WTC11 (cell line): Measurements from ENCODE around the gene PANK4. TPM values are rescaled to one million over a fixed set of nuclear protein-coding genes. Genes with fewer than 3 reads are reported as not detected.

Source experiments
- ATAC-seq: fragments of 200-7000 bp; cut with Tn5 transposase; 2 replicates; pipeline ENCODE4 v1.10.0; 2021; ENCODE audit warnings: mild to moderate bottlenecking, moderate library complexity
- CTCF ChIA-PET: fragments of 300-600 bp; sonication (Branson Sonifier 250); formaldehyde crosslinking; loops from one replicate; lab custom pipeline; 2021; ENCODE audit warnings: antibody characterized with exemption; lab: Charles Lee
- POLR2A ChIA-PET: fragments of 350-600 bp; sonication (Branson Sonifier 250); formaldehyde crosslinking; loops from one replicate; lab custom pipeline; 2021; ENCODE audit warnings: antibody characterized with exemption; lab: Charles Lee
- DNase-seq: peaks from one replicate; pipeline ENCODE4 v3.0.0; 2021; ENCODE audit warnings: low spot score
- H3K27ac Mint-ChIP-seq: 2 replicates; pipeline ENCODE4 v1.8.0; 2021; ENCODE audit warnings: mixed read lengths
- H3K27me3 Mint-ChIP-seq: 2 replicates; pipeline ENCODE4 v1.8.0; 2021; ENCODE audit warnings: low read depth, mild to moderate bottlenecking, moderate library complexity, mixed read lengths
- H3K36me3 Mint-ChIP-seq: 2 replicates; pipeline ENCODE4 v1.8.0; 2021; ENCODE audit warnings: mixed read lengths
- H3K4me1 Mint-ChIP-seq: 2 replicates; pipeline ENCODE4 v1.8.0; 2022; ENCODE audit warnings: mixed read lengths
- H3K4me3 Mint-ChIP-seq: 2 replicates; pipeline ENCODE4 v1.8.0; 2021; ENCODE audit warnings: mild to moderate bottlenecking, moderate library complexity, mixed read lengths
- H3K9me3 Mint-ChIP-seq: 2 replicates; pipeline ENCODE4 v1.8.0; 2021; ENCODE audit warnings: mixed read lengths
- CBFB ChIP-seq: sonication (generic); formaldehyde crosslinking; IDR thresholded peaks from 2 replicates; pipeline ENCODE4 v1.8.1; 2022; ENCODE audit warnings: mild to moderate bottlenecking, low read depth, missing genetic modification reagents
- ETV6 ChIP-seq: sonication (generic); formaldehyde crosslinking; IDR thresholded peaks from 2 replicates; pipeline ENCODE4 v1.8.1; 2022; ENCODE audit warnings: mild to moderate bottlenecking, missing genetic modification reagents
- GTF2I ChIP-seq: fragments of 250-450 bp; sonication (Bioruptor Pico); conservative IDR thresholded peaks from 2 replicates; pipeline ENCODE4 v1.4.0; 2021; ENCODE audit warnings: mild to moderate bottlenecking
- HMGA2 ChIP-seq: fragments of 250-450 bp; sonication (Bioruptor Pico); IDR thresholded peaks from 2 replicates; pipeline ENCODE4 v1.4.0; 2021; ENCODE audit warnings: mild to moderate bottlenecking, moderate library complexity
- JUN ChIP-seq: sonication (generic); formaldehyde crosslinking; IDR thresholded peaks from 2 replicates; pipeline ENCODE4 v1.8.0; 2023; ENCODE audit warnings: mild to moderate bottlenecking, missing genetic modification reagents
- MLX ChIP-seq: sonication (generic); formaldehyde crosslinking; IDR thresholded peaks from 2 replicates; pipeline ENCODE4 v1.8.1; 2023; ENCODE audit warnings: mild to moderate bottlenecking, missing genetic modification reagents, moderate library complexity
- MYBL2 ChIP-seq: sonication (generic); formaldehyde crosslinking; IDR thresholded peaks from 2 replicates; pipeline ENCODE4 v1.8.1; 2023; ENCODE audit warnings: mild to moderate bottlenecking, moderate library complexity, missing genetic modification reagents
- NR2C2 ChIP-seq: sonication (generic); formaldehyde crosslinking; IDR thresholded peaks from 2 replicates; pipeline ENCODE4 v1.8.0; 2022; ENCODE audit warnings: mild to moderate bottlenecking, missing genetic modification reagents
- NR3C1 ChIP-seq: sonication (generic); formaldehyde crosslinking; conservative IDR thresholded peaks from 2 replicates; pipeline ENCODE4 v1.8.1; 2023; ENCODE audit warnings: low read depth, mild to moderate bottlenecking, missing genetic modification reagents
- RELA ChIP-seq: sonication (generic); formaldehyde crosslinking; IDR thresholded peaks from 2 replicates; pipeline ENCODE4 v1.8.1; 2022; ENCODE audit warnings: missing genetic modification reagents, mild to moderate bottlenecking, borderline replicate concordance
- SMAD3 ChIP-seq: sonication (generic); formaldehyde crosslinking; IDR thresholded peaks from 2 replicates; pipeline ENCODE4 v1.8.0; 2022; ENCODE audit warnings: missing genetic modification reagents, mild to moderate bottlenecking, borderline replicate concordance
- ZNF423 ChIP-seq: fragments of 250-450 bp; sonication (Bioruptor Pico); IDR thresholded peaks from 2 replicates; pipeline ENCODE4 v2.1.2; 2022; ENCODE audit warnings: mild to moderate bottlenecking, moderate library complexity
- ZNF671 ChIP-seq: fragments of 250-450 bp; sonication (Bioruptor Pico); IDR thresholded peaks from 2 replicates; pipeline ENCODE4 v1.8.0; 2021; ENCODE audit warnings: mild to moderate bottlenecking
- total RNA-seq: library from RNA; stranded (reverse); gene quantifications from 3 replicates; pipeline ENCODE4 v1.2.3, GENCODE V29; 2021
- TF ChIP-seq, protein P1 (sequence below): sonication (generic); formaldehyde crosslinking; IDR thresholded peaks from 2 replicates; pipeline ENCODE4 v1.8.1; 2022; ENCODE audit warnings: missing genetic modification reagents, borderline replicate concordance
- TF ChIP-seq, protein P2 (sequence below): sonication (generic); formaldehyde crosslinking; conservative IDR thresholded peaks from 2 replicates; pipeline ENCODE4 v1.8.1; 2022; ENCODE audit warnings: mild to moderate bottlenecking, missing genetic modification reagents
- TF ChIP-seq, protein P3 (sequence below): fragments of 250-450 bp; sonication (Bioruptor Pico); conservative IDR thresholded peaks from 2 replicates; pipeline ENCODE4 v1.9.0; 2021; ENCODE audit warnings: mild to moderate bottlenecking
- TF ChIP-seq, protein P4 (sequence below): fragments of 250-450 bp; sonication (Bioruptor Pico); IDR thresholded peaks from 2 replicates; pipeline ENCODE4 v2.1.2; 2022; ENCODE audit warnings: mild to moderate bottlenecking, moderate library complexity

PANK4 gene
- total RNA-seq, 1 experiment from 2014 or later, result 52.5 TPM

- no peak overlapping the region for H3K4me3 Mint-ChIP-seq
- TF ChIP-seq, protein P1, sequence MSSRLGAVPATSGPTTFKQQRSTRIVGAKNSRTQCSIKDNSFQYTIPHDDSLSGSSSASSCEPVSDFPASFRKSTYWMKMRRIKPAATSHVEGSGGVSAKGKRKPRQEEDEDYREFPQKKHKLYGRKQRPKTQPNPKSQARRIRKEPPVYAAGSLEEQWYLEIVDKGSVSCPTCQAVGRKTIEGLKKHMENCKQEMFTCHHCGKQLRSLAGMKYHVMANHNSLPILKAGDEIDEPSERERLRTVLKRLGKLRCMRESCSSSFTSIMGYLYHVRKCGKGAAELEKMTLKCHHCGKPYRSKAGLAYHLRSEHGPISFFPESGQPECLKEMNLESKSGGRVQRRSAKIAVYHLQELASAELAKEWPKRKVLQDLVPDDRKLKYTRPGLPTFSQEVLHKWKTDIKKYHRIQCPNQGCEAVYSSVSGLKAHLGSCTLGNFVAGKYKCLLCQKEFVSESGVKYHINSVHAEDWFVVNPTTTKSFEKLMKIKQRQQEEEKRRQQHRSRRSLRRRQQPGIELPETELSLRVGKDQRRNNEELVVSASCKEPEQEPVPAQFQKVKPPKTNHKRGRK (CRISPR knock-in tag), result 0 out of 2 replicates have a peak, but pooled peaks have one; percentile 32
- no peak for TF ChIP-seq CBFB (CRISPR knock-in tag)
- no peak for TF ChIP-seq GTF2I
- TF ChIP-seq NR2C2, result no peak
- TF ChIP-seq ZNF423 (CRISPR knock-in tag), result no peak
- TF ChIP-seq, protein P2, sequence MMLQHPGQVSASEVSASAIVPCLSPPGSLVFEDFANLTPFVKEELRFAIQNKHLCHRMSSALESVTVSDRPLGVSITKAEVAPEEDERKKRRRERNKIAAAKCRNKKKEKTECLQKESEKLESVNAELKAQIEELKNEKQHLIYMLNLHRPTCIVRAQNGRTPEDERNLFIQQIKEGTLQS, result no peak
- TF ChIP-seq MYBL2, result 0 out of 2 replicates have a peak, but pooled peaks have one; percentile 23
- 0 out of 2 replicates have a peak, but pooled peaks have one; percentile 9 for TF ChIP-seq ETV6
- TF ChIP-seq, protein P3, sequence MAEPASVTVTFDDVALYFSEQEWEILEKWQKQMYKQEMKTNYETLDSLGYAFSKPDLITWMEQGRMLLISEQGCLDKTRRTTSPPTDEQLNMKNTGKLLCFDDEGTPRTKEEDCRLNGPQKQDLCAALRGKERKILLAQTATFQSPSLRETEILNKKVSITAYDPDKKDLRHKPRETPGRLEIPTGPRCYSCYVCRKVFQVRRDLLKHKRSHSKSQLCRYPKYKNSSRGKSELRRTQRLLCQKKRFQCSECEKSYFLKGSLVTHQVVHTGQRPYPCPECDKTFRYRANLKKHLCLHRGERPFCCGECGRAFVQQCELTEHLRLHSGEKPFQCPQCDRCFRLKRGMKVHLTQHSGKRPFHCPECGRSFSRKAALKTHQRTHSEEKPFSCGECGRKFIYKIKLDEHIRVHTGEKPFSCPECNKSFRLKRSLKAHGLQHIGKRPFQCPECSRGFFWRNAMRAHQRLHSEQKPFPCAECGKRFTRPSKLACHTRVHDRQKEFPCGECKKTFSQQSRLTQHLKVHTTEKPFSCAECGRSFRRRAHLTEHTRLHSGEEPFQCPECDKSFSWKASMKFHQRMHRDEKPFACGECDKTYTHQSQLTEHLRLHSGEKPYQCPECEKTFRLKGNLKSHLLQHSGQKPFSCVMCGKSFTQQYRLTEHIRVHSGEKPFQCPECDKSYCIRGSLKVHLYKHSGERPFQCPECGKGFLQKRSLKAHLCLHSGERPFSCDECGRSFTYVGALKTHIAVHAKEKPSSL (CRISPR knock-in tag), result no peak
- no peak for TF ChIP-seq SMAD3
- TF ChIP-seq, all 79 proteins: peak for 3
- CTCF ChIA-PET, result interaction anchor here (0.5 to 1.5 kb wide), 6 partner anchors 17 to 1228 kb away, joined by 3 to 8 read pairs (median 4); partner anchors contain the start of gene PEX10
- POLR2A ChIA-PET, result interaction anchor here (0.7 to 1.5 kb wide), 4 partner anchors 17 to 258 kb away, joined by 3 read pairs; partner anchors contain the start of gene PANK4
- H3K27me3 Mint-ChIP-seq, result no peaks in the 10 kb centered on the region
- no peak for DNase-seq
- peaks cover 8% of the 10 kb centered on the region; the same call in 1 of the 2 replicates for H3K36me3 Mint-ChIP-seq
- no peak overlapping the region for H3K27ac Mint-ChIP-seq
- no peaks in the 10 kb centered on the region for H3K4me1 Mint-ChIP-seq
- ATAC-seq, result no peak; the same call in 1 of the 2 replicates
- H3K9me3 Mint-ChIP-seq, result no peaks in the 10 kb centered on the region
Measured at GRCh38 chr1:2506007-2506860, 20.2 kb downstream of the PANK4 start.

- Mint-ChIP-seq H3K9me3 (no peaks in the 10 kb centered on the region), H3K36me3 (peaks cover 8% of the 10 kb centered on the region; the same call in 1 of the 2 replicates), H3K27me3 (no peaks in the 10 kb centered on the region), H3K4me3 (no peak overlapping the region), H3K27ac (no peak overlapping the region), H3K4me1 (no peaks in the 10 kb centered on the region)
- POLR2A ChIA-PET, result interaction anchor here (0.9 kb wide), 1 partner anchor 20 kb away, joined by 3 read pairs; the partner anchor contains the start of gene PANK4
- TF ChIP-seq JUN (no peak), ZNF671 (0 out of 2 replicates have a peak, but pooled peaks have one; percentile 10), RELA (CRISPR knock-in tag) (no peak), NR3C1 (CRISPR knock-in tag) (no peak)
- CTCF ChIA-PET, result interaction anchor here (0.9 to 1.5 kb wide), 4 partner anchors 18 to 91 kb away, joined by 3 to 8 read pairs (median 5); no protein-coding TSS in a partner anchor
- DNase-seq (no peak), ATAC-seq (peak; percentile 13; the same call in 1 of the 2 replicates)
Measured at GRCh38 chr1:2505461-2505994, 20.9 kb downstream of the PANK4 start.

DNA sequence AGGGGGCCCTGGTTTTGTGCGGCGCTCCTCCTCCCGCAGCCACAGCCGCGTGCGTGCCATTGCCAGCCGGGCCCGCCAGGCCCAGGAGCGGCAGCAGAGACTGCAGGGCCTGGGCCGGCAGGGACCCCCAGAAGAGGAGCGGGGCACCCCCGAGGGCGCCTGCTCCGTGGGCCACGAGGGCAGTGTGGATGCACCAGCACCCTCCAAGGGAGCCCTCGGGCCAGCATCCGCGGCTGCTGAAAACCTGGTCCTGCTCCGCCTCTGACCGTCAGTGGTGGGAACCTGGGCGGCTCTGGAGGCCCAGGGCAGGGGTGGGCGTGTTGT lies 21.5 kb downstream of the PANK4 start:
- no peaks in the 10 kb centered on the region for H3K9me3 Mint-ChIP-seq
- H3K36me3 Mint-ChIP-seq, result peaks cover 8% of the 10 kb centered on the region; the same call in 1 of the 2 replicates
- TF ChIP-seq HMGA2 (CRISPR knock-in tag), result no peak
- TF ChIP-seq, protein P4, sequence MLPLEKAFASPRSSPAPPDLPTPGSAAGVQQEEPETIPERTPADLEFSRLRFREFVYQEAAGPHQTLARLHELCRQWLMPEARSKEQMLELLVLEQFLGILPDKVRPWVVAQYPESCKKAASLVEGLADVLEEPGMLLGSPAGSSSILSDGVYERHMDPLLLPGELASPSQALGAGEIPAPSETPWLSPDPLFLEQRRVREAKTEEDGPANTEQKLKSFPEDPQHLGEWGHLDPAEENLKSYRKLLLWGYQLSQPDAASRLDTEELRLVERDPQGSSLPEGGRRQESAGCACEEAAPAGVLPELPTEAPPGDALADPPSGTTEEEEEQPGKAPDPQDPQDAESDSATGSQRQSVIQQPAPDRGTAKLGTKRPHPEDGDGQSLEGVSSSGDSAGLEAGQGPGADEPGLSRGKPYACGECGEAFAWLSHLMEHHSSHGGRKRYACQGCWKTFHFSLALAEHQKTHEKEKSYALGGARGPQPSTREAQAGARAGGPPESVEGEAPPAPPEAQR, result no peak
- TF ChIP-seq ZNF423 (CRISPR knock-in tag), result no peak
- TF ChIP-seq ZNF671, result no peak
- TF ChIP-seq MLX (CRISPR knock-in tag), result no peak
- TF ChIP-seq, all 79 proteins: peak for 0
- no peaks in the 10 kb centered on the region for H3K4me1 Mint-ChIP-seq
- CTCF ChIA-PET, result no interaction called here
- DNase-seq (no peak), ATAC-seq (no peak)
- H3K27me3 Mint-ChIP-seq, result no peaks in the 10 kb centered on the region
- POLR2A ChIA-PET, result no interaction called here
- H3K4me3 Mint-ChIP-seq, result no peak overlapping the region
- no peak overlapping the region for H3K27ac Mint-ChIP-seq
